SK-N-SH (cell line): ENCODE measurements around the gene MAP3K19. TPM values are rescaled to one million over a fixed set of nuclear protein-coding genes. Genes with fewer than 3 reads are reported as not detected.

Experiments used
- CTCF ChIA-PET: fragments of 300-600, 350-600 bp; formaldehyde crosslinking; extraction: SDS; loops from one replicate; lab custom pipeline; 2021; lab: Yijun Ruan, JAX
- POLR2A ChIA-PET: fragments of 350-600 bp; sonication (Branson Sonifier 250); formaldehyde crosslinking; extraction: SDS; loops from one replicate; lab custom pipeline; 2020; ENCODE audit warnings: antibody characterized with exemption, inconsistent platforms; lab: Yijun Ruan, JAX
- DNase-seq: peaks from one replicate; pipeline ENCODE4 v3.0.0; 2012
- H2AFZ ChIP-seq: fragments of 200-600 bp; sonication (generic); 2 replicates; pipeline ENCODE4 v1.8.1; 2016; ENCODE audit warnings: antibody characterized with exemption, mild to moderate bottlenecking, low read depth
- H3F3A ChIP-seq: fragments of 200-600 bp; sonication (generic); replicated peaks from 2 replicates; pipeline ENCODE3; 2016; ENCODE audit warnings: antibody characterized with exemption, mild to moderate bottlenecking; ENCODE audit not compliant: insufficient read depth
- H3K27ac ChIP-seq, 2 experiments: fragments of 200-500 bp in 1 of 2; fragments of 200-600 bp in 1 of 2; sonication (Bioruptor generic) in 1 of 2; sonication (generic), shearing (Covaris generic) in 1 of 2; 2 replicates each; pipeline versions ENCODE4 v1.5.1 to v1.6.1; 2014 to 2016; ENCODE audit warnings: low read depth in 2 of 2, inconsistent platforms in 1 of 2, low read length in 1 of 2, mild to moderate bottlenecking in 1 of 2, mixed read lengths in 1 of 2
- H3K27me3 ChIP-seq: fragments of 200-600 bp; sonication (generic), shearing (Covaris generic); 2 replicates; pipeline ENCODE4 v1.6.1; 2016; ENCODE audit warnings: mixed run types; ENCODE audit not compliant: insufficient read depth
- H3K36me3 ChIP-seq, 2 experiments: fragments of 200-500 bp in 1 of 2; fragments of 200-600 bp in 1 of 2; sonication (Bioruptor generic) in 1 of 2; sonication (generic) in 1 of 2; replicated peaks in 1 of 2; 2 replicates each; pipeline versions ENCODE3 to v1.5.1; 2014 to 2016; ENCODE audit warnings: low read length in 1 of 2, mild to moderate bottlenecking in 1 of 2; ENCODE audit not compliant: insufficient read depth in 2 of 2, control insufficient read depth in 1 of 2
- H3K4me1 ChIP-seq, 2 experiments: fragments of 200-500 bp in 1 of 2; fragments of 200-600 bp in 1 of 2; sonication (Bioruptor generic) in 1 of 2; sonication (generic), shearing (Covaris generic) in 1 of 2; 2 replicates each; pipeline versions ENCODE4 v1.5.1 to v1.6.1; 2014 to 2016; ENCODE audit warnings: low read depth in 1 of 2, low read length in 1 of 2, mixed run types in 1 of 2; ENCODE audit not compliant: insufficient read depth in 2 of 2, control insufficient read depth in 1 of 2
- H3K4me2 ChIP-seq: fragments of 200-600 bp; sonication (generic), shearing (Covaris generic); 2 replicates; pipeline ENCODE4 v1.6.1; 2017; ENCODE audit warnings: mixed run types
- H3K4me3 ChIP-seq, 2 experiments: fragments of 200-500 bp in 1 of 2; fragments of 200-600 bp in 1 of 2; sonication (Bioruptor generic) in 1 of 2; sonication (generic), shearing (Covaris generic) in 1 of 2; 2 replicates each; pipeline versions ENCODE4 v1.5.1 to v1.8.1; 2014 to 2016; ENCODE audit warnings: low read depth in 2 of 2, inconsistent platforms in 1 of 2, low read length in 1 of 2, mild to moderate bottlenecking in 1 of 2, mixed read lengths in 1 of 2, moderate library complexity in 1 of 2
- H3K79me2 ChIP-seq: fragments of 200-600 bp; sonication (generic); 2 replicates; pipeline ENCODE4 v1.8.1; 2017; ENCODE audit warnings: mild to moderate bottlenecking; ENCODE audit not compliant: insufficient read depth
- H3K9ac ChIP-seq: fragments of 200-600 bp; sonication (generic); 2 replicates; pipeline ENCODE4 v1.6.1; 2017; ENCODE audit warnings: mixed run types
- H3K9me2 ChIP-seq: fragments of 200-600 bp; sonication (generic); 2 replicates; pipeline ENCODE4 v1.6.1; 2017; ENCODE audit warnings: mixed run types
- H3K9me3 ChIP-seq: fragments of 200-600 bp; sonication (generic); 2 replicates; pipeline ENCODE4 v1.6.1; 2017; ENCODE audit warnings: mixed run types, mild to moderate bottlenecking, moderate library complexity
- H4K20me1 ChIP-seq: fragments of 200-600 bp; sonication (generic); 2 replicates; pipeline ENCODE4 v1.6.1; 2017; ENCODE audit warnings: mild to moderate bottlenecking, mixed run types; ENCODE audit not compliant: insufficient read depth
- CHD2 ChIP-seq: fragments of 150-350 bp; IDR thresholded peaks from 2 replicates; pipeline ENCODE4 v1.6.1; 2018; ENCODE audit warnings: low read length; ENCODE audit not compliant: partially characterized antibody
- EZH2phosphoT487 ChIP-seq: fragments of 200-600 bp; sonication (generic); IDR thresholded peaks from 2 replicates; pipeline ENCODE4 v1.6.1; 2017; ENCODE audit warnings: low read depth, mixed run types, mild to moderate bottlenecking, antibody characterized with exemption, moderate library complexity, borderline replicate concordance
- FOSL2 ChIP-seq: IDR thresholded peaks from 2 replicates; pipeline ENCODE4 v1.4.0; 2012; ENCODE audit warnings: low read depth, mild to moderate bottlenecking, moderate library complexity, borderline replicate concordance
- FOXJ3 ChIP-seq: sonication (generic); formaldehyde crosslinking; IDR thresholded peaks from 2 replicates; pipeline ENCODE4 v1.5.1; 2020; ENCODE audit warnings: mild to moderate bottlenecking, missing genetic modification reagents
- FOXM1 ChIP-seq: IDR thresholded peaks from 2 replicates; pipeline ENCODE4 v1.4.0; 2012; ENCODE audit warnings: low read depth, mild to moderate bottlenecking
- MEF2A ChIP-seq: IDR thresholded peaks from 2 replicates; pipeline ENCODE4 v1.4.0; 2012; ENCODE audit warnings: low read depth, borderline replicate concordance
- NFIC ChIP-seq: IDR thresholded peaks from 2 replicates; pipeline ENCODE4 v1.4.0; 2012; ENCODE audit warnings: borderline replicate concordance
- POLR2AphosphoS5 ChIP-seq: IDR thresholded peaks from 2 replicates; pipeline ENCODE4 v1.6.1; 2012; ENCODE audit warnings: low read depth, low read length
- RFX5 ChIP-seq: IDR thresholded peaks from 2 replicates; pipeline ENCODE4 v1.6.1; 2012; ENCODE audit warnings: mild to moderate bottlenecking, improper control_type of control experiment, low read length
- SIN3A ChIP-seq: IDR thresholded peaks from 2 replicates; pipeline ENCODE4 v1.6.1; 2012; ENCODE audit warnings: low read depth, mild to moderate bottlenecking, low read length, moderate library complexity, borderline replicate concordance
- TCF12 ChIP-seq: IDR thresholded peaks from 2 replicates; pipeline ENCODE4 v1.4.0; 2012
- TEAD4 ChIP-seq: IDR thresholded peaks from 2 replicates; pipeline ENCODE4 v1.4.0; 2012; ENCODE audit warnings: mild to moderate bottlenecking, borderline replicate concordance; ENCODE audit not compliant: insufficient read depth
- YY1 ChIP-seq: IDR thresholded peaks from 2 replicates; pipeline ENCODE4 v1.4.0; 2012; ENCODE audit warnings: low read depth, mild to moderate bottlenecking
- WGBS: methylation state at CpG from one replicate; pipeline ENCODE4 v1.1.6; 2017; ENCODE audit warnings: low lambda C conversion rate; 5-methylcytosine and 5-hydroxymethylcytosine counted together
- polyA plus RNA-seq, 3 experiments: library from polyadenylated mRNA; depleted of rRNA; stranded (reverse); fragments of >200 nt; gene quantifications; 2 replicates each; pipeline ENCODE4 v1.2.3, GENCODE V29; 2012
- TF ChIP-seq, protein P1 (sequence below): IDR thresholded peaks from 2 replicates; pipeline ENCODE4 v1.4.0; 2012; ENCODE audit warnings: low read depth, borderline replicate concordance
- TF ChIP-seq, protein P2 (sequence below): fragments of 150-350 bp; IDR thresholded peaks from 2 replicates; pipeline ENCODE4 v1.6.1; 2017; ENCODE audit warnings: antibody characterized with exemption, low read length, low read depth, borderline replicate concordance
- TF ChIP-seq, protein P3 (sequence below): IDR thresholded peaks from 2 replicates; pipeline ENCODE4; 2012
- TF ChIP-seq, protein P4 (sequence below): IDR thresholded peaks from 2 replicates; pipeline ENCODE4 v1.6.1; 2012; ENCODE audit warnings: mild to moderate bottlenecking, low read depth, low read length, moderate library complexity
- TF ChIP-seq, protein P5 (sequence below): IDR thresholded peaks from 2 replicates; pipeline ENCODE4 v1.4.0; 2012; ENCODE audit warnings: low read depth, borderline replicate concordance

Gene MAP3K19
- polyA plus RNA-seq, 1 of the 3 experiments (the other 2 are of a cell fraction): not detected

DNA sequence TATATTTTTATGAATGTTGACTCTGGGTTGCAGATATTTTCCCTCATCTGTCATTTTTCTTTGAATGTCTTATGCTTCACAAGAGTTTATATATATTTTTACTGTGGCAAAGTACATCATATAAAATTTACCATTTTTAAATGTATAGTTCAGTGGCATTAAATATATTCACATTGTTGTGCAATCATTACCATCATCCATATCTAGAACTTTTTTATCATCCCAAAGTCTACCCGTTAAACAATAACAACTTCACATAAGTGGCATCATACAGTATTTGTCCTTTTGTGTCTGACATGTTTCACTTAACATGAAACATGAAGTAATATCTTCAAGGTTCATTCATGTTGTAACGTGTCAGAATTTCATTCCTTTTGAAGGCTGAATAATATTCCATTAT lies 29.3 kb upstream of the MAP3K19 start:
- no peak for DNase-seq
- no peaks in the 10 kb centered on the region for H3K27me3 ChIP-seq
- WGBS: 99% methylated on average over 2 of the region's 2 CpGs
- H3K79me2 ChIP-seq: peaks cover 90% of the 10 kb centered on the region
- no peaks in the 10 kb centered on the region for H3K4me1 ChIP-seq
- peaks cover 15% of the 10 kb centered on the region for H3F3A ChIP-seq
- peaks cover 13% of the 10 kb centered on the region for H3K9me3 ChIP-seq
- POLR2A ChIA-PET: no interaction called here
- H4K20me1 ChIP-seq: 0 out of 2 replicates have a peak, but pooled peaks cover 3% of the 10 kb centered on the region
- H2AFZ ChIP-seq: no peak overlapping the region
- no peak overlapping the region for H3K4me2 ChIP-seq
- CTCF ChIA-PET: no interaction called here
- 0 out of 2 replicates have a peak, but pooled peaks cover 3% of the 10 kb centered on the region for H3K9me2 ChIP-seq
- no peak overlapping the region for H3K27ac ChIP-seq
- H3K4me3 ChIP-seq: no peak overlapping the region
- TF ChIP-seq MEF2A: no peak
- TF ChIP-seq YY1: no peak
- TF ChIP-seq CHD2: no peak
- no peak for TF ChIP-seq FOSL2
- no peak for TF ChIP-seq SIN3A
- TF ChIP-seq EZH2phosphoT487: no peak
- TF ChIP-seq TCF12: no peak
- TF ChIP-seq FOXJ3 (CRISPR knock-in tag): no peak
- TF ChIP-seq, protein P1, sequence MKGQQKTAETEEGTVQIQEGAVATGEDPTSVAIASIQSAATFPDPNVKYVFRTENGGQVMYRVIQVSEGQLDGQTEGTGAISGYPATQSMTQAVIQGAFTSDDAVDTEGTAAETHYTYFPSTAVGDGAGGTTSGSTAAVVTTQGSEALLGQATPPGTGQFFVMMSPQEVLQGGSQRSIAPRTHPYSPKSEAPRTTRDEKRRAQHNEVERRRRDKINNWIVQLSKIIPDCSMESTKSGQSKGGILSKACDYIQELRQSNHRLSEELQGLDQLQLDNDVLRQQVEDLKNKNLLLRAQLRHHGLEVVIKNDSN: no peak
- peaks cover 0 to 40% of the 10 kb centered on the region in 2 experiments for H3K36me3 ChIP-seq
- H3K9ac ChIP-seq: no peak overlapping the region

DNA sequence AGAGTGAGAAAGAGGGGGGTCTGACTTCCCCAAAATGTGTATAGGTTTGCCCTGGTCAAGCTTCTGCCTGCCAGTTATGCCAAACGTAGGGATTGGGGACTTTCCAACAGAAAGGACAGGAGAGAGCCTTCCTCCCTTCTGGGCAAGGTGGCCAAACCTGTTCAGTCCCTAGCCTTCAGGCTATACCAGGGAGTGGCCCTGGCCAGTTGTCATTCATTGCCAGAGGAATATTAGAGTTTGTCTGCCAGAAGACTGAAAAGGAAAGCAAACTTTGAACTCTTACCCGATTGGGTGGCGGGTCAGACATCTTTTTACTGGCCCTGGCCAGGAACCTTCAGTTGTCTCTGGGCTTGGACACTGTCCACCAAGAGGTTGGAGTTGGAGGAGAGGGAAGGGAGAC lies 27.0 kb upstream of the MAP3K19 start:
- Histone ChIP-seq H3K4me2 (no peak overlapping the region), H4K20me1 (0 out of 2 replicates have a peak, but pooled peaks cover 3% of the 10 kb centered on the region), H3K9me2 (0 out of 2 replicates have a peak, but pooled peaks cover 3% of the 10 kb centered on the region), H3K9me3 (peaks cover 19% of the 10 kb centered on the region), H3K4me3 (no peak overlapping the region), H3K27me3 (no peaks in the 10 kb centered on the region), H3F3A (peaks cover 15% of the 10 kb centered on the region), H3K79me2 (peaks cover 89% of the 10 kb centered on the region), H3K36me3 (peaks cover under 1 to 58% of the 10 kb centered on the region in 2 experiments), H3K27ac (no peak overlapping the region), H3K4me1 (no peaks in the 10 kb centered on the region), H2AFZ (no peak overlapping the region), H3K9ac (no peak overlapping the region)
- 100% methylated on average over 3 of the region's 3 CpGs for WGBS
- TF ChIP-seq, protein P2, sequence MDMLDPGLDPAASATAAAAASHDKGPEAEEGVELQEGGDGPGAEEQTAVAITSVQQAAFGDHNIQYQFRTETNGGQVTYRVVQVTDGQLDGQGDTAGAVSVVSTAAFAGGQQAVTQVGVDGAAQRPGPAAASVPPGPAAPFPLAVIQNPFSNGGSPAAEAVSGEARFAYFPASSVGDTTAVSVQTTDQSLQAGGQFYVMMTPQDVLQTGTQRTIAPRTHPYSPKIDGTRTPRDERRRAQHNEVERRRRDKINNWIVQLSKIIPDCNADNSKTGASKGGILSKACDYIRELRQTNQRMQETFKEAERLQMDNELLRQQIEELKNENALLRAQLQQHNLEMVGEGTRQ: no peak
- TF ChIP-seq, protein P3, sequence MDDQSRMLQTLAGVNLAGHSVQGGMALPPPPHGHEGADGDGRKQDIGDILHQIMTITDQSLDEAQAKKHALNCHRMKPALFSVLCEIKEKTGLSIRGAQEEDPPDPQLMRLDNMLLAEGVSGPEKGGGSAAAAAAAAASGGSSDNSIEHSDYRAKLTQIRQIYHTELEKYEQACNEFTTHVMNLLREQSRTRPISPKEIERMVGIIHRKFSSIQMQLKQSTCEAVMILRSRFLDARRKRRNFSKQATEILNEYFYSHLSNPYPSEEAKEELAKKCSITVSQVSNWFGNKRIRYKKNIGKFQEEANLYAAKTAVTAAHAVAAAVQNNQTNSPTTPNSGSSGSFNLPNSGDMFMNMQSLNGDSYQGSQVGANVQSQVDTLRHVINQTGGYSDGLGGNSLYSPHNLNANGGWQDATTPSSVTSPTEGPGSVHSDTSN: no peak
- TF ChIP-seq RFX5 (no peak), TCF12 (no peak), NFIC (no peak), TEAD4 (no peak), POLR2AphosphoS5 (no peak), FOXM1 (no peak), MEF2A (no peak)
- TF ChIP-seq, protein P4, sequence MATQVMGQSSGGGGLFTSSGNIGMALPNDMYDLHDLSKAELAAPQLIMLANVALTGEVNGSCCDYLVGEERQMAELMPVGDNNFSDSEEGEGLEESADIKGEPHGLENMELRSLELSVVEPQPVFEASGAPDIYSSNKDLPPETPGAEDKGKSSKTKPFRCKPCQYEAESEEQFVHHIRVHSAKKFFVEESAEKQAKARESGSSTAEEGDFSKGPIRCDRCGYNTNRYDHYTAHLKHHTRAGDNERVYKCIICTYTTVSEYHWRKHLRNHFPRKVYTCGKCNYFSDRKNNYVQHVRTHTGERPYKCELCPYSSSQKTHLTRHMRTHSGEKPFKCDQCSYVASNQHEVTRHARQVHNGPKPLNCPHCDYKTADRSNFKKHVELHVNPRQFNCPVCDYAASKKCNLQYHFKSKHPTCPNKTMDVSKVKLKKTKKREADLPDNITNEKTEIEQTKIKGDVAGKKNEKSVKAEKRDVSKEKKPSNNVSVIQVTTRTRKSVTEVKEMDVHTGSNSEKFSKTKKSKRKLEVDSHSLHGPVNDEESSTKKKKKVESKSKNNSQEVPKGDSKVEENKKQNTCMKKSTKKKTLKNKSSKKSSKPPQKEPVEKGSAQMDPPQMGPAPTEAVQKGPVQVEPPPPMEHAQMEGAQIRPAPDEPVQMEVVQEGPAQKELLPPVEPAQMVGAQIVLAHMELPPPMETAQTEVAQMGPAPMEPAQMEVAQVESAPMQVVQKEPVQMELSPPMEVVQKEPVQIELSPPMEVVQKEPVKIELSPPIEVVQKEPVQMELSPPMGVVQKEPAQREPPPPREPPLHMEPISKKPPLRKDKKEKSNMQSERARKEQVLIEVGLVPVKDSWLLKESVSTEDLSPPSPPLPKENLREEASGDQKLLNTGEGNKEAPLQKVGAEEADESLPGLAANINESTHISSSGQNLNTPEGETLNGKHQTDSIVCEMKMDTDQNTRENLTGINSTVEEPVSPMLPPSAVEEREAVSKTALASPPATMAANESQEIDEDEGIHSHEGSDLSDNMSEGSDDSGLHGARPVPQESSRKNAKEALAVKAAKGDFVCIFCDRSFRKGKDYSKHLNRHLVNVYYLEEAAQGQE: no peak
- TF ChIP-seq, protein P1: no peak
- TF ChIP-seq, protein P5, sequence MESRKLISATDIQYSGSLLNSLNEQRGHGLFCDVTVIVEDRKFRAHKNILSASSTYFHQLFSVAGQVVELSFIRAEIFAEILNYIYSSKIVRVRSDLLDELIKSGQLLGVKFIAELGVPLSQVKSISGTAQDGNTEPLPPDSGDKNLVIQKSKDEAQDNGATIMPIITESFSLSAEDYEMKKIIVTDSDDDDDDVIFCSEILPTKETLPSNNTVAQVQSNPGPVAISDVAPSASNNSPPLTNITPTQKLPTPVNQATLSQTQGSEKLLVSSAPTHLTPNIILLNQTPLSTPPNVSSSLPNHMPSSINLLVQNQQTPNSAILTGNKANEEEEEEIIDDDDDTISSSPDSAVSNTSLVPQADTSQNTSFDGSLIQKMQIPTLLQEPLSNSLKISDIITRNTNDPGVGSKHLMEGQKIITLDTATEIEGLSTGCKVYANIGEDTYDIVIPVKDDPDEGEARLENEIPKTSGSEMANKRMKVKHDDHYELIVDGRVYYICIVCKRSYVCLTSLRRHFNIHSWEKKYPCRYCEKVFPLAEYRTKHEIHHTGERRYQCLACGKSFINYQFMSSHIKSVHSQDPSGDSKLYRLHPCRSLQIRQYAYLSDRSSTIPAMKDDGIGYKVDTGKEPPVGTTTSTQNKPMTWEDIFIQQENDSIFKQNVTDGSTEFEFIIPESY: no peak
- ChIA-PET POLR2A (no interaction called here), CTCF (no interaction called here)
- no peak for DNase-seq
